HG02610 (cell line): ENCODE data around the gene OPHN1.
A peak's percentile ranks its signal among the peaks of the same experiment; 100 is the strongest.

Experiments used
- ATAC-seq: cut with Tn5 transposase; IDR thresholded peaks from one replicate; pipeline ENCODE4 v1.9.1; 2021; ENCODE audit warnings: mild to moderate bottlenecking, moderate library complexity; ENCODE audit not compliant: unreplicated experiment

OPHN1 gene

GRCh38 chrX:68254738-68255645 lies 178.3 kb downstream of the OPHN1 start:
- no peak for ATAC-seq

GRCh38 chrX:68252664-68253063 lies 180.6 kb downstream of the OPHN1 start:
- ATAC-seq = no peak

GRCh38 chrX:68249903-68250302 lies 183.4 kb downstream of the OPHN1 start:
- ATAC-seq = no peak

GRCh38 chrX:68249401-68249831 lies 183.9 kb downstream of the OPHN1 start:
- no peak for ATAC-seq

GRCh38 chrX:68238568-68238967 lies 194.7 kb downstream of the OPHN1 start:
- no peak for ATAC-seq

GRCh38 chrX:68234171-68234910 lies 199.0 kb downstream of the OPHN1 start:
- ATAC-seq = no peak

- ATAC-seq = no peak
Measured at GRCh38 chrX:68232206-68232605, 201.1 kb downstream of the OPHN1 start.

GRCh38 chrX:68209008-68209407 lies 224.3 kb downstream of the OPHN1 start:
- ATAC-seq = no peak

GRCh38 chrX:68204521-68205038 lies 228.7 kb downstream of the OPHN1 start:
- ATAC-seq = no peak

- peak; percentile 77 for ATAC-seq
Measured at GRCh38 chrX:68203646-68204045, 229.6 kb downstream of the OPHN1 start.

GRCh38 chrX:68203211-68203610 lies 230.1 kb downstream of the OPHN1 start:
- ATAC-seq = no peak

- no peak for ATAC-seq
Measured at GRCh38 chrX:68199062-68199848, 234.0 kb downstream of the OPHN1 start.

GRCh38 chrX:68196939-68197791 lies 236.1 kb downstream of the OPHN1 start:
- ATAC-seq = peak; percentile 68

GRCh38 chrX:68195561-68195960 lies 237.7 kb downstream of the OPHN1 start:
- ATAC-seq = no peak

- ATAC-seq = no peak
Measured at GRCh38 chrX:68193786-68194185, 239.5 kb downstream of the OPHN1 start.

- no peak for ATAC-seq
Measured at GRCh38 chrX:68193234-68193633, 240.1 kb downstream of the OPHN1 start.

GRCh38 chrX:68190799-68191198 lies 242.5 kb downstream of the OPHN1 start:
- ATAC-seq = no peak

GRCh38 chrX:68186552-68187262 lies 246.6 kb downstream of the OPHN1 start:
- no peak for ATAC-seq

- no peak for ATAC-seq
Measured at GRCh38 chrX:68185161-68185560, 248.1 kb downstream of the OPHN1 start.
